OCI-LY1 (cell line): Measurements from ENCODE around the gene COPA.

Experiments used
- H2AFZ ChIP-seq: fragments of 200-600 bp; sonication (generic), shearing (Covaris generic); 2 replicates; pipeline ENCODE4 v1.6.0; 2014; ENCODE audit warnings: antibody characterized with exemption, mild to moderate bottlenecking, low read length
- H3F3A ChIP-seq: fragments of 200-600 bp; sonication (generic), shearing (Covaris generic); 2 replicates; pipeline ENCODE4 v1.6.0; 2014; ENCODE audit warnings: mild to moderate bottlenecking, antibody characterized with exemption, low read length, moderate library complexity; ENCODE audit not compliant: insufficient read depth
- H3K27ac ChIP-seq: fragments of 200-600 bp; sonication (generic); 2 replicates; pipeline ENCODE4 v1.5.1; 2014; ENCODE audit warnings: low read length, mixed run types, mild to moderate bottlenecking, low read depth; ENCODE audit not compliant: poor library complexity, severe bottlenecking
- H3K27me3 ChIP-seq: fragments of 200-600 bp; sonication (generic); 2 replicates; pipeline ENCODE4 v1.6.0; 2014; ENCODE audit warnings: antibody characterized with exemption, mild to moderate bottlenecking, low read length, moderate library complexity; ENCODE audit not compliant: insufficient read depth
- H3K36me3 ChIP-seq: fragments of 200-600 bp; sonication (generic); 2 replicates; pipeline ENCODE4 v1.6.1; 2014; ENCODE audit warnings: mild to moderate bottlenecking, antibody characterized with exemption, low read length, moderate library complexity, mixed read lengths; ENCODE audit not compliant: insufficient read depth
- H3K4me1 ChIP-seq: fragments of 200-600 bp; sonication (generic); 2 replicates; pipeline ENCODE4 v1.5.1; 2014; ENCODE audit warnings: mild to moderate bottlenecking, low read length, moderate library complexity; ENCODE audit not compliant: insufficient read depth, severe bottlenecking
- H3K4me2 ChIP-seq: fragments of 200-600 bp; sonication (generic), shearing (Covaris generic); 2 replicates; pipeline ENCODE4 v1.6.1; 2014; ENCODE audit warnings: low read length
- H3K4me3 ChIP-seq: fragments of 200-600 bp; sonication (generic); 2 replicates; pipeline ENCODE4 v1.5.1; 2014; ENCODE audit warnings: low read length, low read depth, mild to moderate bottlenecking, mixed read lengths; ENCODE audit not compliant: poor library complexity, severe bottlenecking
- H3K79me2 ChIP-seq: fragments of 200-600 bp; shearing (Covaris generic); 2 replicates; pipeline ENCODE4 v1.6.1; 2016; ENCODE audit warnings: mixed run types, low read length, mixed read lengths; ENCODE audit not compliant: insufficient read depth
- H3K9ac ChIP-seq: fragments of 200-600 bp; sonication (generic), shearing (Covaris generic); 2 replicates; pipeline ENCODE4 v1.6.1; 2014; ENCODE audit warnings: mild to moderate bottlenecking, low read length, mixed read lengths
- H3K9me2 ChIP-seq: fragments of 200-600 bp; sonication (generic), shearing (Covaris generic); 2 replicates; pipeline ENCODE4 v1.6.1; 2014; ENCODE audit warnings: low read depth, mild to moderate bottlenecking, low read length, mixed read lengths
- H3K9me3 ChIP-seq: fragments of 200-600 bp; shearing (Covaris generic); 2 replicates; pipeline ENCODE4 v1.6.1; 2014; ENCODE audit warnings: low read length, mixed read lengths
- H4K20me1 ChIP-seq: fragments of 200-600 bp; sonication (generic), shearing (Covaris generic); 2 replicates; pipeline ENCODE4 v1.6.0; 2016; ENCODE audit warnings: mild to moderate bottlenecking, low read length; ENCODE audit not compliant: insufficient read depth
- EZH2 ChIP-seq: fragments of 200-600 bp; sonication (generic), shearing (Covaris generic); IDR thresholded peaks from 2 replicates; pipeline ENCODE4 v1.8.0; 2017; ENCODE audit warnings: borderline replicate concordance, mixed run types, mild to moderate bottlenecking, antibody characterized with exemption, low read length, moderate library complexity, mixed read lengths
- TF ChIP-seq, protein P1 (sequence below): fragments of 200-600 bp; sonication (generic), shearing (Covaris generic); IDR thresholded peaks from 2 replicates; pipeline ENCODE4 v1.5.1; 2017; ENCODE audit warnings: mild to moderate bottlenecking, antibody characterized with exemption, low read length, moderate library complexity, mixed read lengths

Gene COPA

DNA sequence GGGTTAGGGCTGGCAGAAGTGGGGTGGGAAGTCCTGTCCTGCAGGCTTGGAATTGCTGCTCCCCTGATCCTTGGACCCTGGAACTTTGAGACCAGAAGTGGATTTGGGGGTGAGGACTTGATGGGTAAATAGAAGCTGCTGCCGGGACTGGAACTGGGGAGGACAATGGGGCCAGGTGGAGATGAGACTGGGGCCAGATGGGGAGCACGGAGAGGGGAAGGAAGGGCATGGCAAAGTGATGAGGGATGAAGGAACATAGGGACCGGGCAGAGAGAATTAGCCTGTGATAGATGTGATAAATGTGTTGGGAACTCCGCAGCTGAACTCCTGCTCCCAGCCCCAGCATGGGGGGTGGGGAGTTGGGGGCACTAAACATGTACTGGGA lies 24.5 kb upstream of the COPA start:
- no peak overlapping the region for H2AFZ ChIP-seq
- H3F3A ChIP-seq: no peaks in the 10 kb centered on the region
- H3K9ac ChIP-seq: no peak overlapping the region
- H3K4me3 ChIP-seq: no peak overlapping the region
- TF ChIP-seq, protein P1, sequence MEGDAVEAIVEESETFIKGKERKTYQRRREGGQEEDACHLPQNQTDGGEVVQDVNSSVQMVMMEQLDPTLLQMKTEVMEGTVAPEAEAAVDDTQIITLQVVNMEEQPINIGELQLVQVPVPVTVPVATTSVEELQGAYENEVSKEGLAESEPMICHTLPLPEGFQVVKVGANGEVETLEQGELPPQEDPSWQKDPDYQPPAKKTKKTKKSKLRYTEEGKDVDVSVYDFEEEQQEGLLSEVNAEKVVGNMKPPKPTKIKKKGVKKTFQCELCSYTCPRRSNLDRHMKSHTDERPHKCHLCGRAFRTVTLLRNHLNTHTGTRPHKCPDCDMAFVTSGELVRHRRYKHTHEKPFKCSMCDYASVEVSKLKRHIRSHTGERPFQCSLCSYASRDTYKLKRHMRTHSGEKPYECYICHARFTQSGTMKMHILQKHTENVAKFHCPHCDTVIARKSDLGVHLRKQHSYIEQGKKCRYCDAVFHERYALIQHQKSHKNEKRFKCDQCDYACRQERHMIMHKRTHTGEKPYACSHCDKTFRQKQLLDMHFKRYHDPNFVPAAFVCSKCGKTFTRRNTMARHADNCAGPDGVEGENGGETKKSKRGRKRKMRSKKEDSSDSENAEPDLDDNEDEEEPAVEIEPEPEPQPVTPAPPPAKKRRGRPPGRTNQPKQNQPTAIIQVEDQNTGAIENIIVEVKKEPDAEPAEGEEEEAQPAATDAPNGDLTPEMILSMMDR: no peak
- TF ChIP-seq EZH2: no peak
- H3K36me3 ChIP-seq: no peaks in the 10 kb centered on the region
- no peaks in the 10 kb centered on the region for H3K9me2 ChIP-seq
- no peaks in the 10 kb centered on the region for H3K79me2 ChIP-seq
- no peak overlapping the region for H3K27ac ChIP-seq
- no peaks in the 10 kb centered on the region for H4K20me1 ChIP-seq
- no peaks in the 10 kb centered on the region for H3K9me3 ChIP-seq
- no peaks in the 10 kb centered on the region for H3K4me1 ChIP-seq
- H3K4me2 ChIP-seq: no peak overlapping the region
- H3K27me3 ChIP-seq: no peaks in the 10 kb centered on the region

DNA sequence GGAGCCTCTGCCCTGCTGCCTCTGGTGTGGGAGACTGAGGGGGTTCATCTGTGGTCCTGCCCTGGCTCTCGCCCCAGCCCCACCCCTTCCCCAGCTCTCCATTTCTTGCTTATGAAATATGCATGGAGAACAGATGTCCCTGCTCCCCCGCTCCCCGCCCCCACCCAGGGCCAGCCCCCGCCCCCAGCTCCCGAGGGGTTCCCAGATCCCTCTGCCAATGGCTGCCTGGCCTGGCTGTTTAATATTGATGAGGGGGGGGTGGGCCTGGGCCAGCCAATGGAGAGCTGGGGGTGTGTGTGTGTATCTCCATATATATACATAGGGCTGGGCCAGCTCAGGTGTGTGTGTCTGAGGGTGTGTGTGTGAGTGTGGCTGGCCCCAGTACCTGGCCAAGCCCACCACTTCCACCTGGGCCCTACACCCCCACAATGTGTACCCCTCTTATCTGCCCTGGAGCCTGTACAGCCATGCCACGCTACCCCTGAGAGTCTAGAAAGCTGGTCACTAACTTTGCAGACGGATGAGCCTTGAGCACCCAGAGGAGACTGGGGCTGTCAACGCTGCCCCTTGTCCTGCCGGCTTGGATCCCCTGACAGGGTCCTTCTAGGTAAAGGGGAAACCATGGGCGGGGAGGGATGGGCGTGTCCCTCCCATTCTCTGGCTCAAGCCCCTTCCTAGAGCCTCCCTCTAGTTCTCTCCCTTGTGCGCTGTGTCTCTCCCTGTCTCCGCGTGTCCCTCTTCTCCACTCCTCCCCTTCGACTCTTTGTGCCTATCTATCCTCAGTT lies 23.9 kb upstream of the COPA start, which contains the start of gene NHLH1:
Gene NHLH1 (plus strand): TSS at position 341 of the 785 bp plus-strand sequence. CDS start 3,661 bp downstream, outside the sequence.
- no peak for TF ChIP-seq EZH2
- TF ChIP-seq, protein P1: no peak
- H3K4me2 ChIP-seq: no peak within 1 kb of the TSS

DNA sequence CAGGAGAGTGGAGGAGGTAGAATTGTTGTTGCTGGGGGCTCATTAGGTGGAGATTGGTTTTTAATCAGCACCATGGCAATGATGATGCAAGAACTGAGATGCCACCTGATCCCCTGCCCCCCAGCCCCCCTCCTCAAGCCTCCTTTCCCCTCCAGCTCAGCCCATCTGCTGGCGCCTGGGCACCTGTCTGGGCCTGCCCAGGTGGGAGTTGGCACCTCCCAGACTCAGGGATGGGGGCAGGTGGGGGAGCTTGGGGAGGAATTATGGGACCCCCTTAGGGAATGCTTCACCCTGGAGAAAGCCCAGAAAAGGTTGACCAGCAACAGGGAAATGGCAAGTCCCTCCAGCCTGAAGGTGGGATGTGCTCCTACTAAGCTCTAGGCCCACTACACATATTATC lies 22.3 kb upstream of the COPA start:
- Histone ChIP-seq H4K20me1 (no peaks in the 10 kb centered on the region), H3K79me2 (no peaks in the 10 kb centered on the region), H3K9me3 (no peaks in the 10 kb centered on the region), H3F3A (no peaks in the 10 kb centered on the region), H3K27me3 (no peaks in the 10 kb centered on the region), H3K27ac (no peak overlapping the region), H3K9me2 (no peaks in the 10 kb centered on the region), H3K36me3 (peaks cover 12% of the 10 kb centered on the region; the same call in 1 of the 2 replicates), H2AFZ (no peak overlapping the region), H3K9ac (no peak overlapping the region), H3K4me1 (no peaks in the 10 kb centered on the region), H3K4me2 (no peak overlapping the region), H3K4me3 (no peak overlapping the region)
- no peak for TF ChIP-seq EZH2
- TF ChIP-seq, protein P1: no peak

More for the DNA sequence above, 23.9 kb upstream of the COPA start, which contains the start of gene NHLH1:
- H3K27me3 ChIP-seq: no peaks in the 10 kb centered on the region
- H3K27ac ChIP-seq: no peak within 1 kb of the TSS
- H3K4me1 ChIP-seq: no peaks in the 10 kb centered on the region
- no peaks in the 10 kb centered on the region for H3K79me2 ChIP-seq
- no peak within 1 kb of the TSS for H3K4me3 ChIP-seq
- no peak within 1 kb of the TSS for H3K9ac ChIP-seq
- no peaks in the 10 kb centered on the region for H3K9me2 ChIP-seq
- no peak within 1 kb of the TSS for H2AFZ ChIP-seq
- no peaks in the 10 kb centered on the region for H3F3A ChIP-seq
- no peaks in the 10 kb centered on the region for H4K20me1 ChIP-seq
- H3K9me3 ChIP-seq: no peaks in the 10 kb centered on the region
- H3K36me3 ChIP-seq: no peaks in the 10 kb centered on the region
